Stimulated activated CD4-positive, alpha-beta T cell treated with anti-CD3 and anti-CD28 coated beads, Interleukin-1b, Interleukin-23, amount 100 ng/mL, for 1 hour (primary cell): ENCODE data around the gene TOX3.

Experiments
- DNase-seq, 2 donors: peaks; one replicate each; pipeline ENCODE4 v3.0.0-alpha.2; 2020; ENCODE audit warnings: low read depth in 2 of 2

The TOX3 gene

DNA sequence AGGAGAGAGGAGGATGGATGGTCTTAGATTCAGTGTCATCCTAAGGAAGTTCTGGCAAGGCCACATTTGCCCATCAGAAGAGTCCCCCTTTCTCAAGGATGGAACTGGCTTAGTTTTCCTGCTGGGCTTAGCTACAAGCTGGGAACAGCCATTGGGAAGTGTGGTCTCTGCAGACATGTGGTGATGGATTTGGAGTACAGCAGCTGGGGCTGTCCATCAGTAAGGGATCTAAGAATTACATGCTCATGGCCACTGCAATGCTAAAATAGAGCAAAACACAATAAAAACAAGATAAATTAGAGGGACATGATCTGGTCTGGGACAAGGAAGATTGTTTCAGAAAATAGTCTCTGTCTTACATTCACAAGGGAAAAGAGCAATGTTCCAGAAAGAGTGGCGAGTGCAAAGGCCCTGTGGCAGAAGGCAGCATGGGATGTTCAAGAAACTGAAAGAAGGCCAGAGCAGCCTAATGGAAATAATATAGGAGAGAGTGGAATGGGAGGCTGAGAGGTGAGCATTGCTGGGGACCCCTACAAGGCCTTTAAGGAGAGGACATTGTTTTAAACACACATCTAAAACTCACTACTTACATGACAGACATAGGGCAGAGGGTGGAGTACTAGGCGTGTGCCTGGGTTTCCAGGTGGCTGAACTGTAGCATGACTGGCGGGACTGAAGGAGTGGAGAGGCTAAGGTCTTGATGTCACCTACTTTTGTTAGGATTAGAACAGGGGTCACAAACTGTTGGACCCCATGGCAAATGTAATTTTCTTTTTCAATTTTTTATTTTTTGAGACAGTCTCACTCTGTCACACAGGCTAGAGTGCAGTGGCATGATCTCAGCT lies 17.0 kb upstream of the TOX3 start:
- no peak for DNase-seq

DNA sequence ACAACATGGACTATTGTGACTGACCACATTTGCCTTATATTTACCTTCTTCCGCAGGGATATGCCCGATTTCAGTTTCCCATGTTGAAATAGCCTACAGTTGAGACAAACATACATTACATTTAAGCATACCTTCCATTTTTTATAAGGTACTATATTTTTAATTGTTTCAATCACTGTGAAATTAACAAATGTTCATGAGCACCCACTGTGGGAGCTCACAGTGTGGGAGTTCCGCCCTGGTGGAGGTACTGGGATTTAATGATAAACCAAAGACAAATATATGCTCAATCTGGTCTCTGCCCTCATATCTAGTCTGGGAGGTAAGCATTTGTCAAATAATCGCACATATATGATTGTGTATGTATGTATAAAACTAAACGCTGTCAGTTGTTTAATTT lies 15.8 kb upstream of the TOX3 start:
- DNase-seq, result no peak

DNA sequence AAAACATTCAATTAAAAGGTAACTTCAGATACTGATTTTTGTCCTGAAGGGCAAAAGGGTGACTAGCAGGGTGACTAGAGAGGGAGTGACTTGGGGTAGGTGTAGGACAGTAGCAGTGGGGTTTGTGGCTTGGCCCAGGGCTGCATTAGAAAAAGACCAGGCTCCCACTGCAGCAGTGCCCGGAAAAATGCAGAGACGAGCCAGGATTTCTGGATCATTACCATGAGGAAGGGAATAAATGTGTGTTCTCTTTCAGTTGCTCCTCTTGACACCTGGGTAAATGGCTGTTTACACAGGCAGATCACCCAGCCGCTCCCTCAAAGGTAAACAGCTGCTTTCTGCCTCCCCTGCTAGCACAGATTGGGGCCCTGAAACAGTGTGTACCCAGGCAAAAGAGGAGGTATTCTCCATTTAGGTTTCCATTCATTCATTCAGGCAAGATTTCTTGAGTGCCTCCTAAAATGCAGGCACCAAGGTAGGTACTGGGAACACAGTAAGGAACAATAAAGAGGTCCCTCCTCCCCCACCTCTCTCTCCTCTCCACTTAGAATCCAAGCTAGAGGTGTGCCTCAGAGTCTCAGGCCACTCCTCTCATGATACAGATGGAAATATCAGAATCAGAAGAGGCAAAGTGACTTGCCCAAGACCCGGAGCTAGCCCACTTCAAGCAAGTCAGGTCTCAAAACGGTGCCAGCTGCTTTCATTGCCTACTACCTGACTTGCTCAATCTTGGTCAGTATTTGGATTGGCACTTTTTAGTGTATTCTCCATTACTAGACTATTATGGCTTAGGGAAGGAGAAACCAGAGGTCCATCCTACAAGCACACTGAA lies 15.2 kb upstream of the TOX3 start:
- DNase-seq, result no peak

DNA sequence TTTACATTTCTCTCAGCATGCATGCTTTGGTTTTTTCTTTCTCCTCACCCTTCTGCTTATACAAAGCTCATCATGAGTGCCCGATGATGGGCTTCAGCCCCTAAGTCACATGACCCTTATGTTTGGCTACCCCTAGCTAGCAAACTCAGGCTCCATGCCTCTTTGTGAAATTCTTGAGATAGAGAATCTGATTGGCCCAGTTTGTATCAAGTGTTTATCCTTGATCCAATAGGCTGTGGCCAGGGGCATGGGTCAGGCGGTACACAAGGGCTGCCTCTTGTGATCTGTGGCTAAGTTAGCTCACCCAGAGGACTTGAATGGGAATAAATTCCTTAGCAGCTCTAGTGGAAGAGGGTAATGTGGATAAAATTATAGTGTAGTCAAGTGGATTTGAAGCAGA lies 11.5 kb upstream of the TOX3 start:
- DNase-seq, result no peak

DNA sequence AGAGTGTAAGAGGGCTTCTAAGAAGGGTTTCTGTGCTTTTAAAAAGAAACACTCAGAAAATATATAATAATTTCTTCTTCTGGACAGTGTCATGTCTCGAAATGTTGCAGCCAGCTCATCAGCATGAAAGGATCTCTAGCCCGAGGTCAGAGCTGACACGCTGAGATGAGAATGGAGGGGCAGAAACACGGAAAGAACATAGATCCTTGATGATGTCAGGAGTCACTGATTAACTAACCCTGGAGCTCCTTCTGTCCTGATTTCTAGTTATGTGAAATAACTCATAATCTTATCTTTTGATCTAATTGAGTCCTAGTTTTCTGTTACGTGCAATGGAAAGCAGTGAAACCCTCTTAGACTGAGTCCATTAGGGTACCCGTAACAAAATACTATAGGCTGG lies 10.3 kb upstream of the TOX3 start:
- no peak for DNase-seq

DNA sequence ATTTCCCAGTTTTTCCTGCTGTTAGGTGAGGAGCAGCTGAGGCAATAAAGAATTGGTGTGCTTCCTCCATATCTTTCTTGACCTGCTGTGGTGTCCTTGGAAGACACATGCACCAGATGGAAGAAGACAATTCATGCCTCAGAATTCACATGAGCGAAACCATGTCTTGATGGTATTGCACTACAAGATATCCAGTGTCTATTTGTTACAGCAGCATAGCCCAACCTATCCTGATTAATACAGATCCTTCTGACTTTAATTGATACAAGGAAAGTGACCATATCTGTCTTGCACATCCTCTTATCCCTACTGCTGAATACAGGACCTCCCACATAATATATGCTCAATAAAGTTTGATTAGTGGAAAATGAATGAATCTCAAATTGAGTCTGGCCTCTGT lies 9.1 kb upstream of the TOX3 start:
- DNase-seq, result no peak

DNA sequence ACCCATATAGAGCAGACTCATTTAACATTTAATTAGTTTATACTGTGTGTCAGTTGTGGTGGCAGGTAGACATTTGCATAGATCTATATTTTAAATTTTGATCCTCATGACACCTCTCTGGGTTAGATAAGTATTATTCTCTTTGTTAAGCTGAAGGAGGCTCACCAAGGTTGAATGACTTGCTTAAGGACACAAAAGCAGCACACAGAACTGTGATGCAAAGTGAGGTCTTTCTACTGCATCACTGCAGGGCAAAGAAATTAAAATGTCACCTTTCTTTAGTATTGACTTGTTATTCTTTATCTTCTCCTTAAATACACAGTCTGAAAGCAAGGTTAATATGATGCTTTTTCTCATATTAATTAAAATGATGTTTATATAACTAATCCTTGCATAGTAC lies 8.6 kb upstream of the TOX3 start:
- DNase-seq, result no peak

DNA sequence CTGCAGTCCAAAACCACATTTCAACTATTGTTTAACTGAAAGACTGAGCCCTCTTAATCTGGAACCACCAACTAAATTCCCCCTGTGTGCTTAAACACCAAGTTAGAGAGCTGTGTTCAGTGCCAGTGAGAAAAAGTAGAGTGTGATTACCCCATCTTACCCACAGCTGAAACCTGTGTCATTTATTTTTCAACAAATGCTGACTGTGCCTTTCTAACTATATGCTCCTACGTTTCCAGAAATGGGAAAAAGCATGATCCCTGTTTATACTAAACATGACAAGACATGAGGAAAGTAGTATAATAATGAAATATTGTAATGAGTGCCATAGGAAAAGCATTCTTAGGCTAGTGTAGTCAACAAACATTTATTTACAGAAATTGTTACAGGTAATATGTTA lies 7.4 kb upstream of the TOX3 start:
- DNase-seq, result no peak

DNA sequence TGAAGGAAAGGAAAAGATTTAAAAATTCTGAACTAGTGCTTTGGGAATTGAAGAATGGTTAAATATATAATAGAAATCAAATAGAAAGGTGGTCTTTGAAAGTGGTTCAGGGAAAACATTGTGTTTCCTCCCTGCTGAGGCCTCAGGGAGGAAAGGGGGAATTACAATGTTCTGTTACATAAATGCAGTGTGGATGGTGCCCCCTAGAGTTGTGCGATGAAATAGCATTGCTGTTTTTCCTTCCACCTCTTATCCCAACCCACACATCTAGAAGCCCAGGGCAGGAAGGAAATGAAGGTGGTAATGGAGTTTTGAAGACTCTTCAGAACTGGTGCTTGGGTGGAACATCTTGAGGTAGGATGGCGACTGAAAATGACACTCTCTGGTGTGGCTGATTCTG lies 6.4 kb upstream of the TOX3 start:
- DNase-seq, result no peak

DNA sequence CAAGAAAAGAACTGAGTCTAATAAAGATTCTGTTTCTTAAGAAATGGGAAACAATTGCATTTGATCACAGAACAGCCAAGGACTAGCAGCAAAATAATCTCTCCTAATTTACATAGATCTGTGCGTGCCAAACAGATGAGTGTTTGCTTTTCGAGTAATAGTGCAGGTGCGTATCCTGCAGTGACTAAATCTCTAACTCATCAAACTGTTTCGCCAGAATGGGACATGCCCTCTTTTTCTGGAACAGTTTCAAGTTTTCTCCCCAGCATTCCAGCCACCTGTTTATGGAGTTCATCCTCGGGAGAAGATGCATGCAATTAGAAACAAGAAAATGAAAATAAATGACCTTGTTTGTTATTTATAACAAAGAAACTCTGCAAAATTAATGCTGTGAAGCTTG lies 5.7 kb upstream of the TOX3 start:
- no peak for DNase-seq

DNA sequence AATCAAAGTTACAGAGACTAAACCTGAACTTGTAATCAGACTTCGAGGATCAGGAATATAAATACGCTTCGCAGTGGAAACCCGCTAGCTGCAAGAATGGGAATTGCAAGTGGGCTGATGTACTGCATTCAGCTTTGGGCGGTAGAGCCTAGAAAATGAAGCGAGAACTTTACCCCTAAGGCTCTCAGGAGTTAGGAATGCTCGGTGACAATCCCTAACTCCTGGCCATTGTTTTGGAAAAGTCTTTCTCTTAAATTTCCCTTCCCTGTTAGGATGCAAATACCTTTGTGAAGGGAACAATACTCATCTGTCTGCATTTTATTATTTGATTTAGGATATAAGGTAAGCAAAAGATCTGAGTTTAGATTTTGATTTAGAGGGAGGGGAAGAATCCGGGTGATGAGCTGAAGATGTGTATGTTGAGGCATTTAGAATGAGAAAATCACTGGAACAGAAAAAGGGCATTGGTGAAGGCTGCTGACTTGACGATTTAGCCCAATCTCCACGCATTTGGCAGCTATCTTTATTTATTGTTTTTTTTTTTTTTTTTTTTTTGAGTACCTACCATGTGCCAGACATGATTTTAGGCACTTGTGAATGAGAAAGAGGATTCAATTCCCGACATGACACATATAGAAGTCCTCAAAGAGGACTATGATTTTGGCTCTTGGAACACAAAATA lies 2.2 kb upstream of the TOX3 start:
- no peak for DNase-seq

DNA sequence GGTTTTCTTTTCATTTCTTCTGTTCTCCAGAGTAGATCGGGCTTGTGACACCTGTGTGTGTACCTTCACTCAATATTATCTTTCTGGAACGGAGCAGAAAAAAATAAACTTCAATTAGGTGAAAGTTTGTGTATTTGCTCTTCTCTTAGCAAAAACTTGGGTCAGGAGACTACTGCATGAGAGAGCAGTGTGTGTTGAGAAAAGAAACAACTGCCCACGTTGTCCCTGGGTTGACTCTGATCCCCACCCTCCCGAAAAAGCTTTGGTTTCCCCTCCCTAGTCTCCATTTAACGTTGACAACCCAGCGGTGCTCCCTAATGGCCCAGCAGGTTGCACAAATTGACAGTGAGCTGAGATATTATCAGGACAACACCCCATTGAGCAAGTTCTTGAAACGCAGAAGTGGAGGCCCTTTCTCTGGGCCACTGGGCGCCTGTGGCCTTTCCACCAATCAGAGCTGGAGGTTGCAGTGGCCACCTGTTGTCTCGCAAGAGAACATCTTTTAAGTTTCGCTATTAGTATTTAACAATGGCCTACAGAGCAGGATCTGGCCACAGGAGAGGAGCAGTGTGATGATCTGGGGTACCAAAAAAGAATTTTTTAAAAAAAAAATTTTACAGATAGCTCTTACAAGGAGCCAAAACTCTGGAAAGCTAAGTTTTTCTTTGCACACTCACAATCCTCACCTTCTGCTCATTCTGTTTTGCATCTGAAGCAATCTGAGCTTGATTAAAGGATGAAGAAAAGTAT lies 1.5 kb upstream of the TOX3 start:
- DNase-seq, result no peak

DNA sequence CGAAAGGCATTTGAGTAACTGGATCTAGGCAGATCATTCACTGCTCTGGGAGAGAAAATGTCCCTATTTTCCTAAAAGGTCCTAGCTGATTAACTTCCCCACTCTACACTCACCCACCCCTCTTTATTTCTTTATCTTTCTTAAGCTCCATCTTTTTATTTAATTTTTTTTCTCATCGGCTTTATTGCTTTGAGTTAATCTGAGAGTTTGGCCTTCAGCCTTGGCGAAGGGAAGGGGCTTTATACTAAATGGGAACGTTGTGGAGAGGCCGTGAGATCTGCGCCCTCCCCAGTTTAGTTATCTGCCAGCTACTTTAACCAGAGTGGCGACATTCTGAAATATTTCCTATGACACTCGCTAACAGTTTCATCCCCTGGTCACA lies 882 bp upstream of the TOX3 start:
- DNase-seq, result no peak

DNA sequence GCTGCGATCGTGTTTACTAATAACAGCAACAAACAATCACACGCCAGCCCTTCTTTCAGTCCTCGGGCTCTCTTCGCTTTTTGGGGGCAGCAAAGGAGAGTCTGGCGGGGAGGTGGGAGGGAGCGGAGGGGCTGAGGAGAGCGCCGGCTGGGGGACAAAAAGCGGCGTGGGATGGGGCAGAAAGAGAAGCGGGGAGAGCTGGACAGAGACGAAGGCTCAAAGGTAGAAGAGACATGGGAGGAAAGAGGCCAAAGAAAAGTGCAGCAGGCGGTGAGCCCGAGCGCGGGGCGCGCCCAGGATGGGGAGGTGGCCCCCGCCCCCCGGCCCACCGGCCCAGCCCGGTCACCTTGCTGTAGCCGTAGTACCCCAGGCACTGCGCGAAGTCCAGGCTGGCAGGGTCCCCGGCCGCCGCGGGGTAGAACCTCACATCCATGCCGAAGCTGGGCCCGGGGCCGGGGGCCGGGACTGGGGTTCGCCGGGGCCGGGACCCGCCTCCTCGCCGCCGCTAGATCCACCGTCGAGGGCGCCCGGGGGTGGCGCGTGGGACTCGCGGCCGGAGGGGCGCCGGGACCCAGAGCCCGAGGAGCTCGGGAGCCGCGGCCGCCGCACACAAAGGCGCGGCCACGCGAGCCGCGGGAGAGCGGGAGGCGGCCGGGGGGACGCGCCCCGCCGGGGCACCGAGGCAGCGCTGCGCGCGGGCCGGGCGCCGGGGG lies 496 bp downstream of the TOX3 start:
- DNase-seq, result no peak

DNA sequence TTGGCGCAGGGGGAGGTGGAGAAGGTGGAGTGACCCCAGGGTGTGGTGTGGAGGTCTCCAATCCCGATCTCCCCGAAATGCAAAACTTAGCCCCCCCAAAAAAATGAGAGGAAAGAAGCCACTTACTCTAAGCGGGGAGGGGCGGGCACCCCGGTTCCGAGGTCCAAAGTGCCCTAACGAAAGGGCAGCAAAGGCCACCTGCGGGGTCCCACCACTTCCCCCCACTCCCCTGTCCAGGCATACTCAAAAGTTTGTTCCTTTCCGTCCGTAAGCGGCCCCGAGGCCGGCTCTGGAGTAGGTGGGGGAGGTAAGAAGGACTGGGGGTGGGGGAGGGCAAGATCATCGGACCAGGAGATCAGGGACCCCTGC lies 1.1 kb downstream of the TOX3 start:
- DNase-seq, result no peak

DNA sequence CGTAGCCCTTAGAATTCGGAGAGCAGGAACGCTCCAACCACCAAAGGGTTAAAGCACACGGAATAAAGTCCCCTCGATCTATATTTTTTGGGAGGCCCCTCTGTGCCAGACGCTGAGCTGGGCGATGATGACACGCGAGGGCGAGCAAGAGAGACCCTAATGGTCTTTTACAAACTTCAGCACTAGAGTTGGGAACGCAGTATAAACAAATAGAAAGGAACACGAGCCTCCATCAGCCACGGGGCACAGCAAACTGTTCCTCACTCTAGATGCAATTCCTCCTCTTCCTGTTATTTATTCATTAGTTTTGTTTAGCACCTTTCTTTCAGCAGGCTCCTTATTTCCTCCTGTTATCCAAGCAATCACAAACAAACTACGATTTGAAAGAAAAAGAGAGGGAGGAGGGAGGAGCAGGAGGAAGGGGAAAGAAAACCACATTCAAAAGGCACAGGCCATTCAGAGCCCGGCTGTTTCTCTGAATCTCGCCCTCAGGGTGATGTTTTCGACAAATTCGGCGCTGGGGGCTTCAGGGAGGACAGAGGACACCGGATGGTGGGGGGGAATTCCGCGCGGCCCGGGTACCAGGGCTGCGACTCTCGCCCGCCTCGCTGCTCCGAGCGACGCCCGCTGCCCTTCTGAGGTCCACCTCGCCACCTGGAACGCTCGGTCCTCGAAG lies 1.6 kb downstream of the TOX3 start:
- no peak for DNase-seq

DNA sequence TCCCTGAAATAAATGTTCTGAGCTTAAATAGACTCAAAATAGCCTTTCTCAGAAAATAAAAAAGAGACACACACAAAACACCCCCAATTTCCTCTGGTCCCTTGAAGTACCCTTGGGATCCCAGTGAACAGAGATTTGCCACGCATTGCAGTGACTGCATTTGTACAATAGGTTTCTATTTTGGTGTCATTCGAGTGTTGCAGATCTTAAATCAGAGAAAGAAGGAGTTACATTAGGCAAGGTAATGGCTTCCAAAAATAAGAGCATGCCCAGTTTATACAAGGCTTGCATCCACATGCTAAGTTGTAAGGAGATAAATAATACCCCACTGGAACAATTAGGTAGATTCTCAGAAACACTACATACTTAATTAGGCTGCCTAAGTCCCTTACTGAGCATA lies 2.2 kb downstream of the TOX3 start:
- DNase-seq, result no peak

DNA sequence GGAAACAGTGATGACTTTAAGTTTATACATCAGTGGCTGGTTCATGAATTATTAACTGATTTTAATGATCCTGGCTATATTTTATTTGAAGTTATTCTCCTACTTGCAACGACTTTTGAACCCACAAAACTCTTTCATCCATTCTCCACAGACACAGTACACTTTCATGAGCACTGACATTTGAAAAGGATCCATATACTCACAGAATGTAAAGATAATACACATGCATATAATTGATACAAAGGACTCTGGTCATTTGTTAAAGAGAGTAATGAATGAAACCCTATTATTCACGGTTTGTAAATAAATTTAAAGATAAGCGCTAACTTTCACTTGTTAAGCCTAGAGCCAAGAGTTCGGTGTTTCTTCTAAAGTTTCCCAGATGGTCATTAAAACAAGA lies 3.3 kb downstream of the TOX3 start:
- no peak for DNase-seq

DNA sequence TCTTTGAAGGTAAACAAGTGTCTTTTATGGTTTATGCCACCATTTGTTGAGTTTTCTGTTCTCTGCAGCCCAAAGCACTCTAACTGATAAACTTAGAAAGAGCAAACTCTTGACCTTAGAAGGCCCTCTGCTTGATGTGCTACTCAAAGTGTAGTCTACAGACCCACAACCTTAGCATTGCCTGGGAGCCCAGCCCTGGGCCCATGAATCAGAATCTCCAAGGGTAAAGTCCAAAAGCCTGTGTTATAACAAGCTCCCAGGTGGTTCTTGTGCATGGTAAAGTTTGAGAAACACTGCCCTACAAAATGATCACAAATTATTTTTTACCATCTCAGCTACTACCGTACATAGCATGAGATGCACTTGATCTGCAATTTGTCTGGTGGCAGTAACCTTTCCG lies 6.0 kb downstream of the TOX3 start:
- DNase-seq, result no peak

DNA sequence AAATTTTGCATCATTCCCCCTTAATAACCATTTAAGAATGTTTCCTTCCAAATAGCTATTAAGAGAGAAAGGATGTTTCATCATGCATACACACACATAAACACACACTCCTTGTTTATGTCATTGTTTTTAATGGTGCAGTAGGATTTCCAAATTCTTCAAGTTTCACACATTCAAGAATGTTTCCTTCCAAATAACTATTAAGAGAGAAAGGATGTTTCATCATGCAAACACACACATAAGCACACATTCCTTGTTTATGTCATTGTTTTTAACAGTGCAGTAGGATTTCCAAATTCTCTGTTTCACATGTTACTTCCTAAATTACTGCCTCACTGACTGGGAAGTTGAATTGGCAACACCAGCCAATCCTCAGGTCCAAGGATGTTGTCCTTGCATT lies 7.8 kb downstream of the TOX3 start:
- DNase-seq, result no peak

DNA sequence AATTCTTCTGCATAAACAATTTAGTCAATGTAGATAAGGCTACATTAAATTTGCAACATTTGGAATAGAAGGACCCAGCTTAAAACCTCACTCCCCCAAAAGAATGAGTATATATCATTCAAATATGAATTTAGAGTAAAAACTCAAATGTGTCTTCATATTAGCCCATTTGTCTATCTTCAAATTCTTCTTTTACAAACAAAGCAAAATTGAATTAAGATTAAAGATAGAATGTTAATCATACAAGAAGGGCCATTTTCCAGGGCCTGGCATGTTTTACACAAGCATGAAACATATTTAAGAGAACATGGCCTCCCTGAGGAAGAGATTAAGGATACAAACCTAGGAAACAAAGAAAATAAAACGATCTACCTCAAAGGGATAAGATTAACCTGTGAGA lies 8.4 kb downstream of the TOX3 start:
- DNase-seq, result no peak
